ENCODE results near the gene TMEM239. TPM values are rescaled to one million over a fixed set of nuclear protein-coding genes. Genes with fewer than 3 reads are reported as not detected.
"Not testable (repeated sequence)": the region's sequence is repeated elsewhere in the genome, so short reads cannot be mapped to it uniquely, and the experiment has no call there.

Gene TMEM239
- total RNA-seq, 1 experiment from 2014 or later: not detected

DNA sequence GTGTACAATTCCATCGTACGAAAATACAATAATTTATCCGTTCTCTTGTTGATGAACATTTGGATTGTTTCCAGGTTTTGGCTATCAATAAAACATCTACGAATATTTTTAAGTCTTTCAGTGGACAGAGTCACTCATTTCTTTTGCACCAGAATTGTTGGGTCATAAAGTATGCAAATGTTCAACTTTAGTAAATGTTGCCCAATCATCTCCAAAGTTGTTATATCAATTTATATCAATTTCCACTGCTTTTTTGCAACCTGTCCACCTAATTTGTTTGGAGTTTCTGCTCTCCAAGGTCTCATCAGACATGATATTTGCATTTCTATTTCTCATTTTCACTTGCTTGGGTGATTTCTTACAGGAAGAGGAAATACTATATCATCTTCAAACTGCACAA, 10.5 kb downstream of the TMEM239 start:
- POLR2A ChIA-PET: interaction anchor here (1.1 kb wide), 1 partner anchor 13 kb away, joined by 3 read pairs; no protein-coding TSS in a partner anchor

DNA sequence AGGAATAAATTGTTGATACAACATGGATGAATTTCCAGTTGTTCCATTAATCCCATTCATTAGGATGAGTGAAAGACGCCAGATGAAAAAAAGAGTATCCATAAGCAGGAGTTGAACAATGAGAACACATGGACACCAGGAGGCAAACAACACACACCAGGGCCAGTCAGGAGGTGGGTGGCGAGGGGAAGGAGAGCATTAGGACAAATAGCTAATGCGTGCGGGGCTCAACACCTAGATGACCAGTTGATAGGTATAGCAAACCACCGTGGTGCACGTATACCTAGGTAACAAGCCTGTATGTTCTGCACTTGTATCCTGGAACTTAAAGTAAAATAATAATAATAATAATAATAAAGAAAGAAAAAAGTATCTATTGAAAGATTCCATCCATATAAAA, 13.2 kb downstream of the TMEM239 start:
- BruUV-seq (replicated peaks): no TSS peak
- Mint-ChIP-seq H3K4me1 (ENCODE audit: insufficient read depth, unreplicated experiment) (no peaks in the 10 kb centered on the region), H3K36me3 (ENCODE audit: insufficient read depth, unreplicated experiment) (no peaks in the 10 kb centered on the region), H3K27me3 (ENCODE audit: insufficient read depth, unreplicated experiment) (peaks cover 47% of the 10 kb centered on the region), H3K9me3 (ENCODE audit: unreplicated experiment) (no peaks in the 10 kb centered on the region), H3K4me3 (ENCODE audit: unreplicated experiment) (no peak overlapping the region), H3K27ac (ENCODE audit: low read depth, unreplicated experiment) (no peak overlapping the region)
- ChIA-PET POLR2A (interaction anchor here (0.6 to 2.4 kb wide), 3 partner anchors 11 to 19 kb away, joined by 3 to 15 read pairs (median 3); partner anchors contain the start of genes C20orf141, PCED1A and VPS16), CTCF (interaction anchor here (0.6 to 0.7 kb wide), 2 partner anchors 10 to 224 kb away, joined by 3 read pairs; no protein-coding TSS in a partner anchor)
- TF ChIP-seq CTCF (IDR thresholded peaks at IDR 0.05; ENCODE audit: unreplicated experiment): no peak
- DNase-seq (ENCODE audit: unreplicated experiment): no peak
- intact Hi-C loops (cut with micrococcal nuclease): no loop called here

More for the DNA sequence above, 10.5 kb downstream of the TMEM239 start:
- Mint-ChIP-seq H3K4me1 (ENCODE audit: insufficient read depth, unreplicated experiment) (no peaks in the 10 kb centered on the region), H3K4me3 (ENCODE audit: unreplicated experiment) (no peak overlapping the region), H3K36me3 (ENCODE audit: insufficient read depth, unreplicated experiment) (no peaks in the 10 kb centered on the region), H3K27ac (ENCODE audit: low read depth, unreplicated experiment) (no peak overlapping the region), H3K27me3 (ENCODE audit: insufficient read depth, unreplicated experiment) (peaks cover 47% of the 10 kb centered on the region), H3K9me3 (ENCODE audit: unreplicated experiment) (no peaks in the 10 kb centered on the region)
- no peak for TF ChIP-seq CTCF (IDR thresholded peaks at IDR 0.05; ENCODE audit: unreplicated experiment)
- no peak for DNase-seq (ENCODE audit: unreplicated experiment)
- intact Hi-C loops (cut with micrococcal nuclease): no loop called here
- BruUV-seq (replicated peaks): no TSS peak
- CTCF ChIA-PET: interaction anchor here (0.8 kb wide), 1 partner anchor 155 kb away, joined by 3 read pairs; no protein-coding TSS in a partner anchor

DNA sequence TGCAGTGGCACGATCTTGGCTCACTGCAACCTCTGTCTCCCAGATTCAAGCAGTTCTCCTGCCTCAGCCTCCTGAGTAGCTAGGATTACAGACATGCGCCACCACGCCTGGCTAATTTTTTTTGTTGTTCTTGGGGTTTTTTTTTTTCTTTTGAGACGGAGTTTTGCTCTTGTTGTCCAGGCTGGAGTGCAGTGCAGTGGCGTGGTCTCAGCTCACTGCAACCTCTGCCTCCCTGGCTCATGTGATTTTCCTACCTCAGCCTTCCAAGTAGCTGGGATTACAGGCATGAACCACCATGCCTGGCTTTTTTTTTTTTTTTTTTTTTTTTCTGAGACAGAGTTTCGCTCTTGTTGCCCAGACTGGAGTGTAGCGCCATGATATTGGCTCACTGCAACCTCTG, 15.0 kb downstream of the TMEM239 start:
- H3K9me3 Mint-ChIP-seq (ENCODE audit: unreplicated experiment); H3K27ac Mint-ChIP-seq (ENCODE audit: low read depth, unreplicated experiment); DNase-seq (ENCODE audit: unreplicated experiment); H3K4me3 Mint-ChIP-seq (ENCODE audit: unreplicated experiment); H3K36me3 Mint-ChIP-seq (ENCODE audit: insufficient read depth, unreplicated experiment); BruUV-seq (replicated peaks); intact Hi-C loops (cut with micrococcal nuclease); H3K4me1 Mint-ChIP-seq (ENCODE audit: insufficient read depth, unreplicated experiment): not testable (repeated sequence)
- CTCF ChIA-PET: interaction anchor here (0.6 to 1.0 kb wide), 2 partner anchors 11 to 13 kb away, joined by 3 to 4 read pairs; no protein-coding TSS in a partner anchor
- H3K27me3 Mint-ChIP-seq (ENCODE audit: insufficient read depth, unreplicated experiment): peaks cover 39% of the 10 kb centered on the region
- POLR2A ChIA-PET: interaction anchor here (2.4 kb wide), 1 partner anchor 9 kb away, joined by 15 read pairs; the partner anchor contains the start of genes PCED1A and VPS16

DNA sequence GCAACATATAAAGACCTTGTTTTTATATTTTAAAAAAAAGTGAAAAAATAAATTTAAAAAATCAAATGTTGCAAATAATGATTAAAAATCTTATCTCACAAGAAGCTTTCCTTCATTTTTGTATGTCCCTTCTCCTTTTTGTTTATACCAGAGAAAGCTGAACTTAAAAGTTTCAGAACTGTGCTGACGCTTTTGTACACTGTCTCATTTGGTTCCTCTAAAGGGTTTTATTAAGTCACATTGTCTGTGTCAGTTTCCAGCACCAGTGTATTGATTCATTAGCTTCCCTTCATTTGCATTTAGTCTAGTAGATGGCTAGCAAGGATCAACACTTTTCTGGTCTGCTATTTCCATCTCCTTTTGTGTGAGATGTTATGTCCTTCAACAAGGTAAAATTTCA, 17.6 kb downstream of the TMEM239 start:
- CTCF ChIA-PET: interaction anchor here (0.5 to 0.9 kb wide), 2 partner anchors 12 to 90 kb away, joined by 3 read pairs; no protein-coding TSS in a partner anchor
- Mint-ChIP-seq H3K4me3 (ENCODE audit: unreplicated experiment) (no peak overlapping the region), H3K36me3 (ENCODE audit: insufficient read depth, unreplicated experiment) (peaks cover 7% of the 10 kb centered on the region), H3K27me3 (ENCODE audit: insufficient read depth, unreplicated experiment) (peaks cover 14% of the 10 kb centered on the region), H3K27ac (ENCODE audit: low read depth, unreplicated experiment) (no peak overlapping the region), H3K9me3 (ENCODE audit: unreplicated experiment) (no peaks in the 10 kb centered on the region), H3K4me1 (ENCODE audit: insufficient read depth, unreplicated experiment) (no peaks in the 10 kb centered on the region)
- POLR2A ChIA-PET: interaction anchor here (0.6 to 1.6 kb wide), 3 partner anchors 12 to 39 kb away, joined by 5 to 7 read pairs (median 5); partner anchors contain the start of gene PTPRA
- no peak for TF ChIP-seq CTCF (IDR thresholded peaks at IDR 0.05; ENCODE audit: unreplicated experiment)
- intact Hi-C loops (cut with micrococcal nuclease): no loop called here
- no TSS peak for BruUV-seq (replicated peaks)
- no peak for DNase-seq (ENCODE audit: unreplicated experiment)
